ENCODE data around the gene OR8B12.
A peak's percentile ranks its signal among the peaks of the same experiment; 100 is the strongest.

OR8B12 gene

DNA sequence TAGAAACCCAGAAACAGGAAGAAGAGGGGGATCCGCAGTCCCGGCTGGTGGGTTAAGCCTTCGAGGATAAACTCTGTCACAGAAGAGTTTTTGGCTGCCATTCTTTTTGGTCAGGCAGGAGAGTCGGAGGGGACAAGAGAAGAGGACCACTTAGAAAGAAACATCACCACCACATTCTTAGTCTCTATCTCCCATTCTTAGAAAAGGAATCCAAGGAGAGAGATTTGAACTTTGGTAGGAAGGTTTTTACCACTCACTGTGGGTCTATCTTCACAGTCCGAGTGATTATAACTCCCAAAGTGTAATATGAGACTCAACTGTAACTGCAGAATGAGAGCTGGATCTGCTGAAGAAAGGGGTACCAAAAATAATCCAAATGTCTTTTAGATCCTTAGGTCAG lies at the start of gene OR8B12:
Gene OR8B12 (minus strand): TSS at position 101 of the 400 bp plus-strand sequence. CDS start 0 bp downstream, at position 101.
- DNase-seq, result no peak

GRCh38 chr11:124592627-124593026 lies 49.2 kb upstream of the OR8B12 start:
- DNase-seq, result no peak

- no peak for DNase-seq
These were observed 48.0 kb upstream of the OR8B12 start for GRCh38 chr11:124591430-124591829.

DNA sequence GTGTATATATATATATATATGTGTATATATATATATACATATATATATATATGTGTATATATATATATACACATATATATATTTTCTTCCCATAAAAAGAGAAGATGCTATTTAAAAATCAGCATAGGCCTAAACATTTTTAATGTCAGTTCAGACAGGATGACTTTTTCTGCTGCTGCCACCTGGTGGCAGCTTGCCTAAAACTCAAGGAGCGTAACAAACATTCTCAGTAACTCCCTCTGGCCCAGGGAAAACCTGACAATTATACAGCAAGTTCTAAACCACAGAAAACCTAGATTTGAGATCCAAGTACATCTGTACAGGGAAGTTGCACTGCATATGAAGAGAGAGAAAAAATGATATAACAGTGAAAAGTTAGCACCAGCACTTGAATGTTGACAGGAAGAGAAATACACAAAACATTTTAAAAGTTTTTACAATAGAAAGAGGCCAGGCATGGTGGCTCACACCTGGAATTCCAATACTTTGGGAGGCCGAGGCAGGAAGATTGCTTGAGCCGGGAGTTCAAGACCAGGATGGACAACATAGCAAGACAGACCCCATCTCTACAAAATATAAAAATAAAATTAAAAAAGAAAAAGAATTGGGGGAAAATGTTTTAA lies 42.9 kb upstream of the OR8B12 start:
- DNase-seq, result peak; percentile 47

GRCh38 chr11:124584681-124585372 lies 41.4 kb upstream of the OR8B12 start:
- DNase-seq, result no peak

GRCh38 chr11:124583781-124584180 lies 40.3 kb upstream of the OR8B12 start:
- no peak for DNase-seq

GRCh38 chr11:124582565-124582964 lies 39.1 kb upstream of the OR8B12 start:
- DNase-seq, result no peak

- no peak for DNase-seq
These were observed 38.4 kb upstream of the OR8B12 start for GRCh38 chr11:124581817-124582216.

DNA sequence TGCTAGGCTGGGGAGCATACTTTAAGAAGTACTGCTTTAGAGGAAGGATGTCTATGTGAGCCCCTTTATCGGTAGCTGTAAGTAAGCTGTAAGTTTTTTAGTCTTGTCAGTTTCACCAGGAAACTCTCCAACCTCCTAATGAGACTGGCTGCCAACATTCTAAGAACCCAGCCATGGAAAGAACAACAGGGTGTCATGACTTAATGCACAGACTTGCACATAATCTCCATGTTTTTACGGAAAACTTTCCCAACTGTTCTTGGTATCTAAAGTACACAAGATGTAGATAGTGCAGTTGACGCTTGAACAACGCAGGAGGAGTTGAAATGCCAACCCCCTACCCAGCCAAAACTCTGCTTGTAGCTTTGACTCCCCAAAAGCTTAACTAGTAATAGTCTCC lies 35.3 kb upstream of the OR8B12 start:
- no peak for DNase-seq

DNA sequence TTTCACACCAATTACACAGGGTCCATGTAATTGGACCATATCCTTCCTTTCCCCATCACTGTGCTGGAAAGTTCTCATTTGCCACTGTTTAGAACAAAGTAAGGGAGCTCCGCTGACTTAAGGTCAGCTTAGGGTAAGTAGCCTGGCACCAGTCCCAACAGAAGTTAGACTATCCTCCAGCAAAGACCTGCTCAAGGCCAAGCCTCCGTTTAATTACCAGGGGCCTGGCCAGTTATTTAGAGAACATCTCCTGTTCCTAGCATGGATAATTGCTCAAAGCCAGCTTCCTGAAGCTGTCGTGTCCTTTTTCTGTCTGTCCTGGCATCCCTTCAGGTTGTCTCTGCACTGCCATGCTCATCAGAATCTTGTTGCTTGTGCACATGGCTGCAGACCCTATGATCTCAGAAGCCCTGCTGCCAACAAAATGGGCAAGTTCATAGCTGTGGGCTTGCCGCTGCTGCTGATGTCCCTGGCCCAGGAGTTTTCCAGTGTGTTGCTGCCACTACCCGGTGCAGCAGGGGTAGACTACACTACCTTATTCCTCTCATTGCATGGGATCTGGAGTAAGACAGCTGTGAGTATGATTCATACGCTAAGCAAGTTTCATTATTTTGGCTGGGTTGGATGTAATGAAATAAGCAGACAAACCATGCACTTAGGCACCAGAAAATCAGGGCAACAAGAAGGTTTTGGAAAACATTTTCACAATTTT lies 34.4 kb upstream of the OR8B12 start:
- DNase-seq, result no peak

- no peak for DNase-seq
These were observed 26.7 kb upstream of the OR8B12 start for GRCh38 chr11:124570160-124570559.

- no peak for DNase-seq
These were observed 26.2 kb upstream of the OR8B12 start, which contains the start of gene OR8A1 for GRCh38 chr11:124569697-124570096. TSS of gene OR8A1 (plus strand) at chr11:124569997. CDS start at chr11:124570120, 123 bp downstream.

DNA sequence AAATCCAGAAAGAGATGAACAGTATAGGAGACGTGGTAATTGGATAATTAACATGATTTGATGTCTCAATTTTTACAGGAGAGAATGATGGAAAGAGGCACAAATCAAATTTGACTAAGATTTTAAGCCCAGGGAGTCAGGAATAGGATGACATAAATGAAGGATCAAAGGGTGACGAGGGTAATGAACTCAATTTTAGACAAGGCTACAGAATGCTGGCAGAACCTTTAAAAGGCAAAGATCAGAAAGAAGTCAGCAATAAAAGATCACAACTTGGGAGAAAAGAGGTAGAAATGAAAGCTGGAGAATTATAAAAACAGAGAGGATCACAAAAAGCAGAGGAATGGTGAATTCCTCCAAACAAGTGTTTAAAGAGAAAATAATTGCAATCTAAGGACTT lies 13.4 kb upstream of the OR8B12 start:
- no peak for DNase-seq

DNA sequence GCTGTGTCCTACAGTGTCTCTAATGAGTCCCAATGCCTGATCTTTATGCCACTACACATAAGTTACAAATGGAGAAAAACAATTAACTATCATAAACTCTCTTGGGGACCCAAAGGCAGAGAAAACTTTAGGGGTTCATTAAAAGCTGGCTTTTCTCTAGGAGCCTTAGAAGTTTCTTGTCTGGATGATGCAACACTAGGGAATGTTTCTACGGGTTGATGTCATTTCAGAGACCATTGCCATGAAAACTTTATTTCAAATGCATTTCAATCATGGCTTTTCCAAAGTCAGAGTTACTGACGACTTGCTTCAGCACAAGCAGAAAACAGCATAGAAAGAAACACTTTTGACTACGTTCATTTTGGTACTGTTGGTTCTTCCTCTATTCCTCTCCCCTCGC lies 8.5 kb upstream of the OR8B12 start:
- no peak for DNase-seq

DNA sequence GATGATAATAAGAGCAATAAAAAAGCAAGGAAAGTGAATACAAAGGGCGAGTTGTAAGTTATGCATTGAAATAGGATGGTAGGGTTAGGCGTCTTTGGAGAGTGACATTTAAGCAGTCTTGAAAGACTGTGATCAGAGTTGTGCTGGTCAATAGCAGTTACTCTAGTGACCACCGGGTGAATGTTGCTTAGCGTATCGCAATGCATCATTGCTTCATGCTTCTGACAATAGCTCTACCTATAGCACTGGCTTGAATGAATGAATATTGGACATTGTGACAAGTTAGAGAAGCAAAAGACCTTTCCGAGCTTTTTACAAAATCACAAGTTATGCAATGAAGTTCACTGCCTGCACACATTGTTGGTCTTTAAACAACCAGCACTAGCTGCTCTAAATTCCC lies 7.7 kb upstream of the OR8B12 start:
- DNase-seq, result no peak

GRCh38 chr11:124543145-124543544 lies 309 bp downstream of the OR8B12 start:
- DNase-seq, result no peak

DNA sequence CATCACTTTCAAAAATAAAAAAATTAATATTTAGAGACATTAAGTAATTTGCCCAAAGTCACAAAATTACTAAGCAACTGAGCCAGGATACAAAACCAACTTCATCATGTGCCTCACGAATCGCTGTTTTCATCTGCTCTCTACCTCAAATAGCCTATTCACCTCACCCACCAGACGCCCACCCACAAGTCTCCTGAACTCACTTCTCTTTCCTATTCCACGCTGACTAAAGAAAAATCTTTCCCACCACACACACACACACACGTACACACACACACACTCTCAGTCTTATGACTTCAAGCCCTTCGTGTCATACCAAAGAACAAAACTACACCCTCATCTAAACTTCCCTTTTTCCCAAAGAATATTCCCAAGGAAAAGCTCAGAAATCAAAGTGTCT lies 2.2 kb downstream of the OR8B12 start:
- DNase-seq, result no peak

DNA sequence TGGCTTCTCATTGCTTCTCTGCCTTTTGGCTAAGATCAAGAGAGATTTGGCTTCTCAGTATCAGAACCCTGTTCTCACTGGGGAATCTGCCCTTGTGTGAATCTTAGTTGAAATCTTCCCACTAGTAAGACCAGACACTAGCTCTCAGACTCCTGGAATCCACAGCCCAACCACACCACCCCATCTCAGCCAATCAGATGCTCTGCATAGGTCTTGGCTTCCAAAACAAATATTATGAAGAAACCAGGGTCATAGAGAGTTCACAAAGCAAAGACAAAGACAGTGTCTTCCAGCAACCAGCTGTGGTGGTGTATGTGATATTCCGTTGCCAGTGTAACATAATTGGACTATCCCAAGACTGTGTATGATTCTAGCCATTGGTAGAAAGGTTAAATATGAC lies 5.4 kb downstream of the OR8B12 start:
- no peak for DNase-seq

GRCh38 chr11:124536520-124536919 lies 6.9 kb downstream of the OR8B12 start:
- no peak for DNase-seq

DNA sequence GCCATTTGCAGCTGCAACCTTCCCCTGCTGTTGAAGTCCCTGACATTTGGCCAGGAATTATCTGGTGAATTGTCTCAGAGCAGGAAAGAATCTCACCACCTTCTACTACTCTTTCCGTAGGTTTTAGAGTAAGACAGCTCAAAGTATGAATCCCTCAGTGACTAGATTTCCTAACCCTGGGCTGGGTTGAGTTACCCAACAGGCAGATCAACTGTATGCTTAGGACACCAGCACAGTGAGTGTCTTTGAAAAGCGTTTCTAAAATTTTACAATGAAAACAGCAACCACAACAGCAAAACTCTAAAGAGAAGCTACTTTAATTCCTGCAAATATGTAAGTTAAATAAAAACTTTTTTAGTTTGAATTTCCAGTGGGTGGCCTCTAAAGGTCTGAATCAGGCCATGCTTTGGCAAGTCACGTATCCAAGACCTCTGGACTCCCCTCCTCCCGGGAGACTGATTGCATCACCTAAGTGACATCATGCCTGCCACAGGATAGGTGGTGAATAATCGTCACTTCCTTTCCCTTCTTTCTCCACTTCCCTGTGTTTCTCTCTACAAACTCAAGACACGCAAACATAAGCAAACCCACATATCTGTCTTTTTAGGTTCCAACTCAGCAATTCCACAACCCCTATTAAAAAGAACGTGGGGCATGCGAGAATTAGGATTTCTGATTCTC lies 7.8 kb downstream of the OR8B12 start:
- no peak for DNase-seq

- no peak for DNase-seq
These were observed 9.4 kb downstream of the OR8B12 start for GRCh38 chr11:124534051-124534450.

GRCh38 chr11:124533626-124534025 lies 9.8 kb downstream of the OR8B12 start:
- no peak for DNase-seq

DNA sequence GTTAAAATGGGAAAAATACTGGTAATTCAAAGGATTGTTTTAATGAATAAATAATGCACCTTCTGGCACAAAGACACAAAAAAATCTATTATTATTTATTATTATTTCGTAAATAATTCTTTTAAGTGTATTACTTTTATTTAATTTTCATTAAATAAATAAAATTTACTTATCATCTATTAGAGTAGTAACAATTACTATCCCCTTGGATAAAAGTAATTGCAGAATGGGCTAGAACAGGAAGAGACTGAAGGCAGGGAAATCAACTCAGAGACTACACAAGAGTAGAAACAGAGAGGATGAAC lies 23.0 kb downstream of the OR8B12 start:
- no peak for DNase-seq

Data from NCI-H526 treated with DMSO at 0.1 percent for 48 hours (cell line).